Neural cell (in vitro differentiated cells): ENCODE data around the gene TRAF3. TPM values are rescaled to one million over a fixed set of nuclear protein-coding genes. Genes with fewer than 3 reads are reported as not detected.

Experiments
- H2AFZ ChIP-seq: fragments of 200-600, 300-800 bp; sonication (generic), shearing (Covaris generic); 2 replicates; pipeline ENCODE4 v1.6.0; 2014; ENCODE audit warnings: low read depth, mild to moderate bottlenecking, antibody characterized with exemption, low read length, moderate library complexity
- H3F3A ChIP-seq: fragments of 200-600 bp; shearing (Covaris generic); 2 replicates; pipeline ENCODE4 v1.6.1; 2016; ENCODE audit warnings: mild to moderate bottlenecking, moderate library complexity, mixed read lengths, antibody characterized with exemption, low read length; ENCODE audit not compliant: insufficient read depth, poor library complexity, severe bottlenecking
- H3K27ac ChIP-seq: fragments of 200-600, 300-800 bp; sonication (generic), shearing (Covaris generic); 2 replicates; pipeline ENCODE4 v1.5.1; 2014; ENCODE audit warnings: mild to moderate bottlenecking, low read length, moderate library complexity
- H3K27me3 ChIP-seq: fragments of 300-800, 200-600 bp; sonication (generic), shearing (Covaris generic); 2 replicates; pipeline ENCODE4 v1.6.0; 2014; ENCODE audit warnings: mild to moderate bottlenecking, low read depth, low read length, moderate library complexity; ENCODE audit not compliant: insufficient read depth
- H3K36me3 ChIP-seq: fragments of 300-800, 200-600 bp; sonication (generic), shearing (Covaris generic); 2 replicates; pipeline ENCODE4 v1.5.1; 2014; ENCODE audit warnings: mild to moderate bottlenecking, antibody characterized with exemption, low read length, moderate library complexity; ENCODE audit not compliant: insufficient read depth
- H3K4me2 ChIP-seq: fragments of 300-800, 200-600 bp; sonication (generic), shearing (Covaris generic); 2 replicates; pipeline ENCODE4 v1.6.0; 2014; ENCODE audit warnings: mild to moderate bottlenecking, low read length
- H3K4me3 ChIP-seq: fragments of 300-800, 200-600 bp; sonication (generic), shearing (Covaris generic); 2 replicates; pipeline ENCODE4 v1.5.1; 2014; ENCODE audit warnings: mild to moderate bottlenecking, low read length, moderate library complexity
- H3K79me2 ChIP-seq: fragments of 200-600 bp; shearing (Covaris generic); replicated peaks from 2 replicates; pipeline ENCODE4 v1.6.0; 2014; ENCODE audit warnings: mild to moderate bottlenecking, low read length, moderate library complexity; ENCODE audit not compliant: insufficient read depth
- H3K9ac ChIP-seq: fragments of 300-800, 200-600 bp; sonication (generic), shearing (Covaris generic); 2 replicates; pipeline ENCODE4 v1.6.1; 2016; ENCODE audit warnings: mild to moderate bottlenecking, low read length, mixed read lengths
- H3K9me2 ChIP-seq: fragments of 200-600 bp; shearing (Covaris generic); 2 replicates; pipeline ENCODE4 v1.6.1; 2016; ENCODE audit warnings: mild to moderate bottlenecking, low read length, mixed read lengths; ENCODE audit not compliant: insufficient read depth
- H3K9me3 ChIP-seq: fragments of 200-600, 300-800 bp; sonication (generic), shearing (Covaris generic); 2 replicates; pipeline ENCODE4 v1.6.1; 2016; ENCODE audit warnings: mild to moderate bottlenecking, mixed run types, low read length, moderate library complexity, mixed read lengths
- H4K20me1 ChIP-seq: fragments of 200-600 bp; shearing (Covaris generic); 2 replicates; pipeline ENCODE4 v1.6.1; 2016; ENCODE audit warnings: mild to moderate bottlenecking, mixed run types; ENCODE audit not compliant: insufficient read depth
- CTCF ChIP-seq: fragments of 450-650 bp; IDR thresholded peaks from 2 replicates; pipeline ENCODE4 v1.5.1; 2014; ENCODE audit warnings: antibody characterized with exemption, mild to moderate bottlenecking, moderate library complexity; ENCODE audit not compliant: poor library complexity, severe bottlenecking
- EP300 ChIP-seq: fragments of 450-650 bp; conservative IDR thresholded peaks from 2 replicates; pipeline ENCODE4 v1.6.1; 2014; ENCODE audit warnings: antibody characterized with exemption, mild to moderate bottlenecking, moderate library complexity; ENCODE audit not compliant: poor library complexity, severe bottlenecking
- EZH2 ChIP-seq: fragments of 200-600, 300-800 bp; shearing (Covaris generic), sonication (generic); IDR thresholded peaks from 2 replicates; pipeline ENCODE4 v1.6.1; 2014; ENCODE audit warnings: antibody characterized with exemption, low read length, borderline replicate concordance, mild to moderate bottlenecking; ENCODE audit not compliant: insufficient read depth, poor library complexity, severe bottlenecking
- MXI1 ChIP-seq: fragments of 450-650 bp; conservative IDR thresholded peaks from 2 replicates; pipeline ENCODE4 v1.6.1; 2014; ENCODE audit warnings: antibody characterized with exemption, mild to moderate bottlenecking; ENCODE audit not compliant: poor library complexity, severe bottlenecking
- POLR2AphosphoS5 ChIP-seq: IDR thresholded peaks from 2 replicates; pipeline ENCODE4 v1.6.1; 2012
- RAD21 ChIP-seq: fragments of 450-650 bp; conservative IDR thresholded peaks from 2 replicates; pipeline ENCODE4 v1.6.1; 2014; ENCODE audit warnings: antibody characterized with exemption, mild to moderate bottlenecking, moderate library complexity
- SMC3 ChIP-seq: fragments of 450-650 bp; conservative IDR thresholded peaks from 2 replicates; pipeline ENCODE4 v1.6.1; 2014; ENCODE audit warnings: antibody characterized with exemption, mild to moderate bottlenecking, moderate library complexity; ENCODE audit not compliant: poor library complexity
- TAF1 ChIP-seq: IDR thresholded peaks from 2 replicates; pipeline ENCODE4 v1.6.1; 2012; ENCODE audit warnings: low read depth
- polyA plus RNA-seq: library from polyadenylated mRNA; depleted of rRNA; stranded (reverse); fragments of >200 nt; gene quantifications from 2 replicates; pipeline ENCODE4 v1.2.3, GENCODE V29; 2014
- TF ChIP-seq, protein P1 (sequence below): IDR thresholded peaks from 2 replicates; pipeline ENCODE4 v1.6.1; 2012; ENCODE audit warnings: borderline replicate concordance

TRAF3 gene
- polyA plus RNA-seq, 1 donor from 2014 or later, result 13.3 TPM

GRCh38 chr14:102779084-102779462, 1.8 kb downstream of the TRAF3 start:
- H3K4me3 ChIP-seq, result peak overlapping the region; percentile 72
- no peaks in the 10 kb centered on the region for H3K27me3 ChIP-seq
- H3K36me3 ChIP-seq, result no peaks in the 10 kb centered on the region
- no peaks in the 10 kb centered on the region for H3K9me2 ChIP-seq
- peak overlapping the region; percentile 64 for H3K9ac ChIP-seq
- no peaks in the 10 kb centered on the region for H4K20me1 ChIP-seq
- H3K27ac ChIP-seq, result peak overlapping the region; percentile 9
- H2AFZ ChIP-seq, result peak overlapping the region; percentile 2
- no peaks in the 10 kb centered on the region for H3K9me3 ChIP-seq
- TF ChIP-seq POLR2AphosphoS5 (no peak), RAD21 (no peak), EP300 (no peak), SMC3 (no peak), MXI1 (no peak), TAF1 (no peak), CTCF (no peak)
- TF ChIP-seq, protein P1, sequence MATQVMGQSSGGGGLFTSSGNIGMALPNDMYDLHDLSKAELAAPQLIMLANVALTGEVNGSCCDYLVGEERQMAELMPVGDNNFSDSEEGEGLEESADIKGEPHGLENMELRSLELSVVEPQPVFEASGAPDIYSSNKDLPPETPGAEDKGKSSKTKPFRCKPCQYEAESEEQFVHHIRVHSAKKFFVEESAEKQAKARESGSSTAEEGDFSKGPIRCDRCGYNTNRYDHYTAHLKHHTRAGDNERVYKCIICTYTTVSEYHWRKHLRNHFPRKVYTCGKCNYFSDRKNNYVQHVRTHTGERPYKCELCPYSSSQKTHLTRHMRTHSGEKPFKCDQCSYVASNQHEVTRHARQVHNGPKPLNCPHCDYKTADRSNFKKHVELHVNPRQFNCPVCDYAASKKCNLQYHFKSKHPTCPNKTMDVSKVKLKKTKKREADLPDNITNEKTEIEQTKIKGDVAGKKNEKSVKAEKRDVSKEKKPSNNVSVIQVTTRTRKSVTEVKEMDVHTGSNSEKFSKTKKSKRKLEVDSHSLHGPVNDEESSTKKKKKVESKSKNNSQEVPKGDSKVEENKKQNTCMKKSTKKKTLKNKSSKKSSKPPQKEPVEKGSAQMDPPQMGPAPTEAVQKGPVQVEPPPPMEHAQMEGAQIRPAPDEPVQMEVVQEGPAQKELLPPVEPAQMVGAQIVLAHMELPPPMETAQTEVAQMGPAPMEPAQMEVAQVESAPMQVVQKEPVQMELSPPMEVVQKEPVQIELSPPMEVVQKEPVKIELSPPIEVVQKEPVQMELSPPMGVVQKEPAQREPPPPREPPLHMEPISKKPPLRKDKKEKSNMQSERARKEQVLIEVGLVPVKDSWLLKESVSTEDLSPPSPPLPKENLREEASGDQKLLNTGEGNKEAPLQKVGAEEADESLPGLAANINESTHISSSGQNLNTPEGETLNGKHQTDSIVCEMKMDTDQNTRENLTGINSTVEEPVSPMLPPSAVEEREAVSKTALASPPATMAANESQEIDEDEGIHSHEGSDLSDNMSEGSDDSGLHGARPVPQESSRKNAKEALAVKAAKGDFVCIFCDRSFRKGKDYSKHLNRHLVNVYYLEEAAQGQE, result no peak
- H3K79me2 ChIP-seq, result peaks cover 25% of the 10 kb centered on the region
- no peaks in the 10 kb centered on the region for H3F3A ChIP-seq
- peak overlapping the region; percentile 26 for H3K4me2 ChIP-seq

GRCh38 chr14:102779574-102780315, 2.5 kb downstream of the TRAF3 start:
- Histone ChIP-seq H4K20me1 (no peaks in the 10 kb centered on the region), H2AFZ (no peak overlapping the region), H3K4me3 (peak overlapping the region; percentile 72), H3K27ac (no peak overlapping the region), H3K27me3 (no peaks in the 10 kb centered on the region), H3F3A (no peaks in the 10 kb centered on the region), H3K4me2 (peak overlapping the region; percentile 26), H3K9ac (no peak overlapping the region), H3K36me3 (no peaks in the 10 kb centered on the region), H3K79me2 (peaks cover 25% of the 10 kb centered on the region), H3K9me3 (no peaks in the 10 kb centered on the region), H3K9me2 (no peaks in the 10 kb centered on the region)
- no peak for TF ChIP-seq EP300
- TF ChIP-seq EZH2, result no peak
- no peak for TF ChIP-seq RAD21
- TF ChIP-seq CTCF, result no peak
- TF ChIP-seq SMC3, result no peak
- TF ChIP-seq, protein P1, result no peak
- no peak for TF ChIP-seq MXI1
- TF ChIP-seq POLR2AphosphoS5, result no peak
- no peak for TF ChIP-seq TAF1
